AML-193 (cell line): ENCODE data around the gene GAS2L1.

Experiments used
- DNase-seq, 2 experiments: peaks; one replicate each; lab custom pipeline; 2025; lab: John Stamatoyannopoulos, UW

GAS2L1 gene

DNA sequence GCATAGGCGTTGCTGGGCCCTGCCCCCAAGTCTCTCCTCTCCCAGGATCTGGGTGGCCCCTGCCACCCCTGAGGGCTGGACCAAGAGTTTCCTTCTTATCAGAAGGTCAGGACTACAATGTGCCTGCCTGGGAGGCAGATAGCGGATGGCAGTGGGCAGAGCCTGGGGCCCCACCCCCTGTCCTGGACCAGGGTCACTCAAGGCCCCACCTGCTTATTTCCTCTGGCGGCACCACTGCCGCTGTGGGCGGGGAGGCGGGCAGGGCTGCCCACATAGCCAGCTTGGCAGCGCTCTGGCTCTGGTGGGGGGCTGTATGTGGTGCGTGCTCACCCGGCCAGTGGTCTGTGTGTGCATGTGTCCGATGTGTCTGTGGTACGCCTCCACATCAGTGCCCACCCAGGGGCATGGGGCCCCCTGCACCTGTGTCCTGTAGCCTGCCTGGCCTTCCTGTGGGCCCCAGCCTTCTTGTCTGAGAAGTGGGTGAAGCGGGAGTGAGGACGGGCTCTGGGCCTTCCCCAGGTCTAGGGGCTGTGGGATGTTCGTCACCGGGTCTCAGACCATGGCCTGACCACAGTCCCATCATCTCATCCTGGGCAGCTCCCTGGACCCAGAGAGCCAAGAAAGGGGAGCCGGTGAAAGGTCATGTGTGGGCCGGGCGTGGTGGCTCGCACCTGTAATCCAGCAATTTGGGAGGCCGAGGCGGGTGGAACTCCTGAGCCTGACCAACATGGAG is 3.0 kb downstream of the GAS2L1 start:
- DNase-seq = no peak

GRCh38 chr22:29310065-29310862 is 3.8 kb downstream of the GAS2L1 start:
- DNase-seq = no peak

DNA sequence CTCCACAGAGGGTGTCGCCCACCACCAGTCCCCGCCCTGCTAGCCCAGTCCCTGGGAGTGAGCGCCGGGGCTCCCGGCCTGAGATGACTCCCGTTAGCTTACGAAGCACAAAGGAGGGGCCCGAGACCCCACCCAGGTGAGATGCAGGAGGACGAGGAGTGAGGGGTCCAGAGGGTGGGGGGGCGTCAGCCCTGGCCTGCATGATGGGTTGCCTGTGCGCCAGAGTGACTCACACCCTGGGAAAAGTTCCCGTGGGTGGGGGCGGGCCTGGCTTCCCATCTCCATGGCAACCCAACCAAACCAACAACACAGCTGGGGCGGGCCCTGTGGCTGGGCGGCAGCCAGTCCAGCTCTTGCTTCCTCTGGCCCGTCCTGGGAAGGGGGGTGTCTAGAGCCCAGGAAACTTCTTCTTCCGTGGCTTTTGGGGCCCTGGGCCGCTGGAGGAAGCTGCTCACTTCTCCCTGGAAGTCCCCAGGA is 4.5 kb downstream of the GAS2L1 start:
- peak; percentile 50 to 67 for DNase-seq

DNA sequence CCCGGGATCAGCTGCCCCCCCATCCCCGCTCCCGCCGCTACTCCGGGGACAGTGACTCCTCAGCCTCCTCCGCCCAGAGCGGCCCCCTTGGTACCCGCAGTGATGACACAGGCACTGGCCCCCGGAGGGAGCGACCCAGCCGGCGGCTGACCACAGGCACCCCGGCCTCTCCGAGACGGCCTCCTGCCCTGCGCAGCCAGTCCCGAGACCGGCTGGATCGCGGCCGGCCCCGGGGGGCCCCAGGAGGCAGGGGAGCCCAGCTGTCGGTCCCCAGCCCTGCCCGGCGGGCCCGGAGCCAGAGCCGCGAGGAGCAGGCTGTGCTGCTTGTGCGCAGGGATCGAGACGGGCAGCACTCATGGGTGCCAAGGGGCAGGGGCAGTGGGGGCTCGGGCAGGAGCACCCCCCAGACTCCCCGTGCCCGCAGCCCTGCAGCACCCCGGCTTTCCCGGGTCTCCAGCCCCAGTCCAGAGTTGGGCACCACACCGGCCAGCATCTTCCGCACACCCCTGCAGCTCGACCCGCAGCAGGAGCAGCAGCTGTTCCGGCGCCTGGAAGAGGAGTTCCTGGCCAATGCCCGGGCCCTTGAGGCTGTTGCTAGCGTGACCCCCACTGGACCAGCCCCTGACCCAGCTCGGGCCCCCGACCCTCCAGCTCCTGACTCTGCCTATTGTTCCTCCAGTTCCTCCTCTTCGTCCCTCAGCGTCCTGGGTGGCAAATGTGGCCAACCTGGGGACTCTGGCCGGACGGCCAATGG is 5.2 kb downstream of the GAS2L1 start:
- DNase-seq = no peak

GRCh38 chr22:29312218-29313125 is 6.0 kb downstream of the GAS2L1 start:
- DNase-seq = no peak

DNA sequence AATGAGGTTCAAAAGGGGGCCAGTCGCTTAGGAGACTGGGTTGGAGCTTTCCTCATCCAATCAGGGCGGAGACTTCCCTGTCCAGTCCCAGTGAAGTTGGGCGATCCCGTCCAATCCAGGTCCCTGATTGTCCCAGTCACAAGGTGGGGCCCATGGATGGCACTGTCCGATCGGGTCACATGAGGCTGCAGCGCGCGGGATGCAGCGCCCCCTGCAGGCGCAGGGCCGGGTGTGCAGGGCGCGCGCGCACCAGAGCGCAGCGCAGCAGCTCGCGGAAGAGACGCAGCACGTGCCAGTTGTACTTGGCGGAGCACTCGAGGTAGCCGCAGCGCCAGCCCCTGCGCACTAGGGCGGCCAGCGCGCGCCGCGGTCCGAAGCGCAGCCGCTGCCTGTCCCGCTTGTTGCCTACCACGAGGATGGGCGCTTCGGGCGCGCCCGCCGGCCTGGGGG is 6.7 kb downstream of the GAS2L1 start:
- DNase-seq = no peak

GRCh38 chr22:29313576-29314466 is 7.4 kb downstream of the GAS2L1 start:
- no peak for DNase-seq

GRCh38 chr22:29314537-29315285 is 8.3 kb downstream of the GAS2L1 start:
- DNase-seq = no peak

DNA sequence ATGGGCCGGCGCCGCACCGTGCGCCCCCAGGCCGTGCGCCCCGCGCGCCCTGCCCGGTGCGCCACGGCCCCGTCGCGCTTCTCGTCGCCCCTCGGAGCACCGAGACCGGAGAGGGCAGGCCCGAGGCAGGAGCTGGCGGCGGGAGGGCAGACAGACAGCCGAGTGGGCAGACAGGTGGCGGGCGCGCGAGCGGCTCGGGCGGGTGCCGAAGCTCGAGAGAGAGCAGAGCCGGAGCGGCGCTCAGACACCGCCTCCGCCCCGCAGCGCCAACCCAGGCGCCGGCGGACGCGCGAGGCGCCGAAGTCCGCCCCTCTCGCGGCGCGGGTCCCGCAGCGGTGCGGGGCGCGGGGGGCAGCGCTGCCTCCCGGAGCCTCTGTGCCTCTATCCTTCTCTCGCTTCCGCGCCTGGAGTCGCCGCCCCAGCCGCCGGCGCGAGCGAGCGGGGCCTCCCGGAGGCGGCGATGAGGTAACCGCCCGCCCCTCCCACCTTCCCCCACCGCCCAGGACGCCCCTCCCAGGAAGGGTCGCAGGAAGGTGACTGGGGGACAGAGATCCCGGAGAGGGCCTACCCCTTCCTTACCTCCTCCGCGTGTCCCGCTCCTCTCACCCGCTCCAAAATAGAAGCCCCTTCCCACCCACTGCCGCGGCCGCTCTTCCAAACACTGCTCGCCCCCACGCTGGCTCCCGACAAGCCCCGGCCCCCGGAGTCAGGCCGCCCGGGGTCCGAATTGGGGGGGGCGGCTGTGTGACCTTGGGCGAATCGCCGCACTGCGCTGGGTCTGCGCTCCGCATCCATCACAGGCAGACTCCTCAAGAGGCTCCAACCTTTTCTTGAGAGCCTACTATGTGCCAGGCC is 9.1 kb downstream of the GAS2L1 start, which contains the start of gene RASL10A:
Gene RASL10A, minus strand, starts transcription at position 412 of the 855 bp plus-strand sequence. CDS start 451 bp downstream, outside the sequence.
- no peak for DNase-seq

GRCh38 chr22:29316141-29316828 is 9.8 kb downstream of the GAS2L1 start:
- no peak for DNase-seq

GRCh38 chr22:29317827-29318454 is 11.5 kb downstream of the GAS2L1 start:
- DNase-seq = no peak

DNA sequence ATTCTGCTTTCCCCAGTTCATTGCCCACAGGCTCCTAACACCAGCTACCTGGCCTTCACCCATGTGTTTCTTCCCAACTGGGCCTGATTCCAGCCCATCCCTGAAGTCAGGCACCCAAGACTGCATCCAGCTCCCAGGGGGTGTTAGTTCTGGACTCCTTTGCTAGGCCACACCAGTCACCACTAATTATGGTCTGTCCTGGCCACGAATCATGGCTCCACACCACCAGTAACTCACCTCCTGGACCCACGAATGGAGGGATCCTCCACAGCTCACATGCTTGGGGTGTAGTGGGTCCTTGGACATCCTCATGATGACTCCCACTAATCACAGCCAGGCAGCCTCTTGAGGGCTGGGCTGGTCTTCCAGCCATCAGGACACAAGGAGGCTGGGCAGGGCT is 12.6 kb downstream of the GAS2L1 start:
- DNase-seq = no peak

GRCh38 chr22:29320546-29320945 is 14.1 kb downstream of the GAS2L1 start:
- DNase-seq = no peak

DNA sequence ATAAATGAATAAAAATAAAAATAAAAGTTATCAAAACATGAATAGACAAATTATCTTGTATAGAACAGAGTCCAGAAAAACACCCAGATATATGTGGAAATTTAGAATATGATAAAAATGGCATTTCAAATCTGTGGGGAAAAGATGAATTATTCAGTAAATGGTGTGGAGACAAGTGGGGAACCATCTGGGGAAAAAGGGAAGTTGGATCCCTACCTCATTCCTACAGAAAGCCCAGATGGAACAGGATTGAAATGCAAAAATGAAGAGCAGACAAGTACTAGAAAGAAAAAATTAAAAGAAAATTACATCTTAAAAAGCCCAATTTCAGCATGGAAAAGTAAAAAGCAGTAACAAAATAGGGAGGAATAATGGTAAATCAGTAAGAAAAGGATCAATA is 17.2 kb downstream of the GAS2L1 start:
- DNase-seq = no peak

- DNase-seq = no peak
Measured at GRCh38 chr22:29325356-29325755, 18.9 kb downstream of the GAS2L1 start.

DNA sequence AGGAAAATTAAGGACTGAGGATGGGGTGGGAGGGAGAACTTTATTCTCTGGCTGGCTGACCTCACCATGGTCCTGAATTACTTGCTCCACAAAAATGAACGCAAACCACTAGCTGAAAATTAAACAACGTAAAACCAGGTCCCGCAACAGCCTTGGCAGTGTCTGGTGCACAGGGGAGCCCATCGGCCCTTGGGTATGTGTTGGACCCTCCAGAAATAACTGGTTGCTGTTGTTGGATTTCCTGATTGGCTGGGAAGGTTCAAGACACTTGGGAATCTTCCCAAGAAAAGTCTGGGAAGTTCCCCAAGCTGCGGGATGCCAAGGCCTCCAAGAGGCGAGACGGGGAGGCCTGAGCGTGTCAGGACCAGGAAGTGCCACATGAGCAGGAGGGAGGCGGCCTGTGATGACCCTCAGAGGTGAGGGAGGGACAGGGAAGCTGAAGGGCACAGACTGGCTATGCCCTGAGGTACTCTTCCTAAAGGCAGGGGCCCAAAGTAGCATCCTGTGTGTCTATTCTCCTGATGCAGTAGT is 19.4 kb downstream of the GAS2L1 start:
- DNase-seq = no peak

DNA sequence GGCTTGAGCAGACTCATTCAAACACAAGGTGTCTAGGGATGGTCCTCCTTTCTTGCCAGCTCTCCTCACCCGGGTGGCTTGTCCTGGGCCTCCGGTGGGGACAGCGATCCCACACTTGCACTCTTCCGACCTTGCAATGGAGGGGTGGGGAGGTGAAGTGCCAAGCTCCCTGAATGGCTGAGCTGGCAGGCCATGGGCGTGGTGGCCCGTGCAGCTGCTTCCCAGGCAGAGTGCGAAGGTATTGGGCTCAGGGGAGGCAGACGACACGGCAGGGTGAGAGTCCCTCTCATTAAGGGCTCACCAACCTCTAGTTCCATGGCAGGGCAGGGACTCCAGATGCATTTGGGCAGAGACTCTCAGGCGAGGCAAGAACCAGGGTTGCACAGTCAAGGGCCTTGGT is 20.0 kb downstream of the GAS2L1 start:
- no peak for DNase-seq
